ENCODE measurements around the gene S100A4.
A peak's percentile ranks its signal among the peaks of the same experiment; 100 is the strongest.
"Not testable (repeated sequence)": the region's sequence is repeated elsewhere in the genome, so short reads cannot be mapped to it uniquely, and the experiment has no call there.

The S100A4 gene

GRCh38 chr1:153577138-153577537, 31.5 kb upstream of the S100A4 start:
- no peak overlapping the region for H3K27ac ChIP-seq
- no peak overlapping the region for H3K4me3 ChIP-seq (ENCODE audit: low read depth in 1 of 2, low read length in 1 of 2)
- no peaks in the 10 kb centered on the region for H3K9me3 ChIP-seq
- H3K27me3 ChIP-seq: peaks cover 23% of the 10 kb centered on the region
- H3K4me1 ChIP-seq (ENCODE audit: control insufficient read depth in 1 of 2, insufficient read depth in 1 of 2, low read depth in 1 of 2, low read length in 1 of 2): peaks cover 25 to 27% of the 10 kb centered on the region in 2 experiments
- H3K36me3 ChIP-seq: no peaks in the 10 kb centered on the region
- TF ChIP-seq, protein P1, sequence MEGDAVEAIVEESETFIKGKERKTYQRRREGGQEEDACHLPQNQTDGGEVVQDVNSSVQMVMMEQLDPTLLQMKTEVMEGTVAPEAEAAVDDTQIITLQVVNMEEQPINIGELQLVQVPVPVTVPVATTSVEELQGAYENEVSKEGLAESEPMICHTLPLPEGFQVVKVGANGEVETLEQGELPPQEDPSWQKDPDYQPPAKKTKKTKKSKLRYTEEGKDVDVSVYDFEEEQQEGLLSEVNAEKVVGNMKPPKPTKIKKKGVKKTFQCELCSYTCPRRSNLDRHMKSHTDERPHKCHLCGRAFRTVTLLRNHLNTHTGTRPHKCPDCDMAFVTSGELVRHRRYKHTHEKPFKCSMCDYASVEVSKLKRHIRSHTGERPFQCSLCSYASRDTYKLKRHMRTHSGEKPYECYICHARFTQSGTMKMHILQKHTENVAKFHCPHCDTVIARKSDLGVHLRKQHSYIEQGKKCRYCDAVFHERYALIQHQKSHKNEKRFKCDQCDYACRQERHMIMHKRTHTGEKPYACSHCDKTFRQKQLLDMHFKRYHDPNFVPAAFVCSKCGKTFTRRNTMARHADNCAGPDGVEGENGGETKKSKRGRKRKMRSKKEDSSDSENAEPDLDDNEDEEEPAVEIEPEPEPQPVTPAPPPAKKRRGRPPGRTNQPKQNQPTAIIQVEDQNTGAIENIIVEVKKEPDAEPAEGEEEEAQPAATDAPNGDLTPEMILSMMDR (IDR thresholded peaks at IDR 0.05): no peak

GRCh38 chr1:153575497-153575896, 29.9 kb upstream of the S100A4 start:
- peaks cover 23% of the 10 kb centered on the region for H3K27me3 ChIP-seq
- H3K4me1 ChIP-seq (ENCODE audit: control insufficient read depth in 1 of 2, insufficient read depth in 1 of 2, low read depth in 1 of 2, low read length in 1 of 2): peaks cover 34 to 35% of the 10 kb centered on the region in 2 experiments
- H3K27ac ChIP-seq; H3K9me3 ChIP-seq; H3K4me3 ChIP-seq (ENCODE audit: low read depth in 1 of 2, low read length in 1 of 2); H3K36me3 ChIP-seq: not testable (repeated sequence)

DNA sequence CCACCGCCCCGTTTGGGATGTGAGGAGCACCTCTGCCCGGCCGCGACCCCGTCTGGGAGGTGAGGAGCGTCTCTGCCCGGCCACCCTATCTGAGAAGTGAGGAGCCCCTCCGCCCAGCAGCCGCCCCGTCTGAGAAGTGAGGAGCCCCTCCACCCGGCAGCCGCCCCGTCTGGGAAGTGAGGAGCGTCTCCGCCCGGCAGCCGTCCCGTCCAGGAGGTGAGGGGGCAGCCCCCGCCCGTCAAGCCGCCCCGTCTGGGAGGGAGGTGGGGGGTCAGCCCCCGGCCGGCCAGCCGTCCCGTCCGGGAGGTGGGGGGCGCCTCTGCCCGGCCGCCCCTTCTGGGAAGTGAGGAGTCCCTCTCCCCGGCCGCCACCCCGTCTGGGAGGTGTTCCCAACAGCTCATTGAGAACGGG, 29.5 kb upstream of the S100A4 start:
- H3K27me3 ChIP-seq: peaks cover 23% of the 10 kb centered on the region
- H3K27ac ChIP-seq; H3K36me3 ChIP-seq; H3K9me3 ChIP-seq; H3K4me3 ChIP-seq (ENCODE audit: low read depth in 1 of 2, low read length in 1 of 2): not testable (repeated sequence)
- H3K4me1 ChIP-seq (ENCODE audit: control insufficient read depth in 1 of 2, insufficient read depth in 1 of 2, low read depth in 1 of 2, low read length in 1 of 2): peaks cover 34 to 35% of the 10 kb centered on the region in 2 experiments

DNA sequence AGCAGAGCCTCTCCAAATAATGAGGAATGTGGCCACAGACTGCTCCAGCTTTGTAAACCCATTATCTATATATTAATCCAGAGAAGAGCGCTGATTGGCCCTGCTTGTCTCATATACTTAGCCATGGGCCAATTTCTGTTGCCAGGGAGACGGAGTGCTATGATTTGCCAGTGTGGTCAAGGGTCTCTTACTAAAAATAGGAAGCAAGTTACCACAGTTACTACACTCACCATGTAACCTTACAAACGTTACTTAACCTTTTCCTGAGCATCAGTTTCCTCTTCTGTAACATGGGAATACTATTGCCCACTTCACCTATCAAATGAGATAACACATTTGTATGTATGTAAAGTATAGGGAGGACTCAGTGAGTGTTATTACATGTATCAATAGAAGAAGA, 27.7 kb upstream of the S100A4 start:
- Histone ChIP-seq H3K36me3 (no peaks in the 10 kb centered on the region), H3K9me3 (no peaks in the 10 kb centered on the region), H3K27ac (peak overlapping the region; percentile 74), H3K4me3 (ENCODE audit: low read depth in 1 of 2, low read length in 1 of 2) (peak overlapping the region in 1 of 2 experiments; percentile 26), H3K4me1 (ENCODE audit: control insufficient read depth in 1 of 2, insufficient read depth in 1 of 2, low read depth in 1 of 2, low read length in 1 of 2) (peaks cover 41% of the 10 kb centered on the region in 2 experiments), H3K27me3 (peaks cover 11% of the 10 kb centered on the region)
- TF ChIP-seq, protein P1 (IDR thresholded peaks at IDR 0.05): no peak

- no peaks in the 10 kb centered on the region for H3K9me3 ChIP-seq
- H3K36me3 ChIP-seq: no peaks in the 10 kb centered on the region
- TF ChIP-seq, protein P1 (IDR thresholded peaks at IDR 0.05): peak; percentile 28
- no peak overlapping the region for H3K4me3 ChIP-seq (ENCODE audit: low read depth in 1 of 2, low read length in 1 of 2)
- H3K27ac ChIP-seq: peak overlapping the region; percentile 74
- H3K4me1 ChIP-seq (ENCODE audit: control insufficient read depth in 1 of 2, insufficient read depth in 1 of 2, low read depth in 1 of 2, low read length in 1 of 2): peaks cover 49% of the 10 kb centered on the region in 2 experiments
- H3K27me3 ChIP-seq: peaks cover 3% of the 10 kb centered on the region
Observed at GRCh38 chr1:153572569-153573015, 27.0 kb upstream of the S100A4 start.

DNA sequence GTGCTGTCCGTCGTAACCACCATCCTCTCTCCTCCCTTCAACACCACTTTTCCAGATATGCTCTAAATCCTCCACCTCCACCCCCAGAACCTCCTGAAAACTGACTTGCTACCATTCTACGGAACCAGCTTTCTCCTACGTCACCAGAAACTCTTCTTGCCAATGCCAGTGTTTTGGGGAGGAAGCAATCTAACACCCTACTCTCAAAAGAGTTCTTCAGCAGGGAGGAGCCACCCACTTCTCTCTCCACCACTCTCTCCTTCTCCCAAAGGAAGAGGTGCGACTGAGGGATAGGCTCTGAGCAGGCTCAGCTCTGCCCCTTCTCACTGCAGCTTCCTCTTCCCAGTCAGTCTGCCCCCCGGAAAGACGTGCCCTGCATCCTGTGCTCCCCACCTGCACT, 26.1 kb upstream of the S100A4 start:
- H3K4me1 ChIP-seq (ENCODE audit: control insufficient read depth in 1 of 2, insufficient read depth in 1 of 2, low read depth in 1 of 2, low read length in 1 of 2): peaks cover 51 to 53% of the 10 kb centered on the region in 2 experiments
- TF ChIP-seq, protein P1 (IDR thresholded peaks at IDR 0.05): no peak
- H3K36me3 ChIP-seq: no peaks in the 10 kb centered on the region
- no peak overlapping the region for H3K4me3 ChIP-seq (ENCODE audit: low read depth in 1 of 2, low read length in 1 of 2)
- H3K27ac ChIP-seq: peak overlapping the region; percentile 74
- H3K27me3 ChIP-seq: no peaks in the 10 kb centered on the region
- H3K9me3 ChIP-seq: no peaks in the 10 kb centered on the region

DNA sequence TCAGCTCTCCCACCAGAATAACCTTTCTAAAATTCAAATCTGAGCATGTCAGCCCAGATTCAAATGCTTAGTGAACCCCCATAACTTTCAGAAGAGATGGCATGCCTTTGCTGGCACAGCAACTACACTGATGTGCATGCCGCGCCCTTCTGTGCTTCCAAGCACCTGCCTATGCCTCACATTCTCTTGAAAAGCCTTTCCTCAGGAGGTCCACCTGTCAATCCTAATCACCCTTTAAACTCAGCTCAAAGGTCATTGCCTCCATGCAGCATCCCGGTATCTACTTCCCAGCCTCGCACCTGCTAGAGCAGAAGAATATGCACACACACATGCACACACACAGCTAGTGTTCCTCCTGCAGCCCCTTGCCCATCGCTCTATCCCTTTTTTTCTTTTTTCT, 25.3 kb upstream of the S100A4 start:
- Histone ChIP-seq H3K4me3 (ENCODE audit: low read depth in 1 of 2, low read length in 1 of 2) (no peak overlapping the region), H3K36me3 (no peaks in the 10 kb centered on the region), H3K27ac (no peak overlapping the region), H3K9me3 (no peaks in the 10 kb centered on the region), H3K27me3 (no peaks in the 10 kb centered on the region), H3K4me1 (ENCODE audit: control insufficient read depth in 1 of 2, insufficient read depth in 1 of 2, low read depth in 1 of 2, low read length in 1 of 2) (peaks cover 59 to 62% of the 10 kb centered on the region in 2 experiments)
- TF ChIP-seq, protein P1 (IDR thresholded peaks at IDR 0.05): no peak

Data from neutrophil (primary cell).